HG03025 (cell line): Measurements from ENCODE around the gene FOXD2.

ENCODE experiments used
- ATAC-seq: cut with Tn5 transposase; IDR thresholded peaks from one replicate; pipeline ENCODE4 v1.9.1; 2021; ENCODE audit warnings: mild to moderate bottlenecking, moderate library complexity; ENCODE audit not compliant: unreplicated experiment, low FRiP score

The FOXD2 gene

DNA sequence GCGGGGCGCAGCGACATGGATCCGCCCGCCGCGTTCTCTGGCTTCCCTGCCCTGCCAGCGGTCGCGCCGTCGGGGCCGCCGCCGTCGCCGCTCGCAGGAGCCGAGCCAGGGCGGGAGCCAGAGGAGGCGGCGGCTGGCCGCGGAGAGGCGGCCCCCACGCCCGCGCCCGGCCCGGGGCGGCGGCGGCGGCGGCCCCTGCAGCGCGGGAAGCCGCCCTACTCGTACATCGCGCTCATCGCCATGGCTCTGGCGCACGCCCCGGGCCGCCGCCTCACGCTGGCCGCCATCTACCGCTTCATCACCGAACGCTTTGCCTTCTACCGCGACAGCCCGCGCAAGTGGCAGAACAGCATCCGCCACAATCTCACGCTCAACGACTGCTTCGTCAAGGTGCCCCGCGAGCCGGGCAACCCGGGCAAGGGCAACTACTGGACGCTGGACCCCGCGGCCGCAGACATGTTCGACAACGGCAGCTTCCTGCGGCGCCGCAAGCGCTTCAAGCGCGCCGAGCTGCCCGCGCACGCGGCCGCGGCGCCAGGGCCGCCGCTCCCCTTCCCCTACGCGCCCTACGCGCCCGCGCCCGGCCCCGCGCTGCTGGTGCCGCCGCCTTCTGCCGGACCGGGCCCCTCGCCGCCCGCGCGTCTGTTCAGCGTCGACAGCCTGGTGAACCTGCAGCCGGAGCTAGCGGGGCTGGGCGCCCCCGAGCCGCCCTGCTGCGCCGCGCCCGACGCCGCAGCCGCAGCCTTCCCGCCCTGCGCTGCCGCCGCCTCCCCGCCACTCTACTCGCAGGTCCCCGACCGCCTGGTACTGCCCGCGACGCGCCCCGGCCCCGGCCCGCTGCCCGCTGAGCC, 21.3 kb upstream of the FOXD2 start:
- ATAC-seq = no peak

DNA sequence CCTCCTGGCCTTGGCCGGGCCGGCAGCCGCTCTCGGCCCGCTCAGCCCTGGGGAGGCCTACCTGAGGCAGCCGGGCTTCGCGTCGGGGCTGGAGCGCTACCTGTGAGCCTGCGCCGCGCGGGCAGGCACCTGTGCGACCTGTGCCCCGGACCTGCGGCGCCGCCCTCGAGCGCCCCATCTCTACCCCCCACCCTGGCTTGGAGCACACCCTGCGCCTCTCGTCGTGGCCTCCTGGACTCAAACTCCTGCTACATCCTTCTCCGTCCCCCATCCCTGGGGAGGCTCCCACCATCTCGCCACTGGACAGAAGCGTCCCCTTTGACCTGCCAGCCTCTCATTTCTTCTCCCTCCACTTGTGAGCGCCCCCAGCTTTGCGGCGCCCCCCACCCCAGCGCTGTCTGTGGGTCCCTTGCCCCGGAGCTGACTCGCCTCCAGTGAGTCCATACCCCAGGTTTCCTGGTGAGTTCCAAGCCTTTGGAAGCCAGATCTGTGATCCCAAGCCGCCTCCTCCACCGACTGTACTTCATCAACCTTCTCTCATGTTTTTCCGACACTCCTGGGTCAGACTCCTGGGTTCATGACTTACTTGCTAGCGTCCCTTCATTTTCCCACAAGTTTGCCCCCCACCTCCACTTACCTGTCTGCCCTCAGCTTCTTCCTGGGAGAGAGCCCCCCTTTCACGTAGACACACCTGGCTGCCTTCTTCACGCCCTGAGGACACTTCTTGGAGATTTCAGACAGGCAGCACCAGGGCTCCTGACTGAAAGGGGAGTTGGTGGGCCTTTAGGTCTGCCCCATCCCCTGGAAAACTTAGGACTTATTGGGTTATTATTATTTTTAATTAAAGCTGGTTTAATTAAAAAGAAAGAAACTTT, 20.4 kb upstream of the FOXD2 start:
- no peak for ATAC-seq

DNA sequence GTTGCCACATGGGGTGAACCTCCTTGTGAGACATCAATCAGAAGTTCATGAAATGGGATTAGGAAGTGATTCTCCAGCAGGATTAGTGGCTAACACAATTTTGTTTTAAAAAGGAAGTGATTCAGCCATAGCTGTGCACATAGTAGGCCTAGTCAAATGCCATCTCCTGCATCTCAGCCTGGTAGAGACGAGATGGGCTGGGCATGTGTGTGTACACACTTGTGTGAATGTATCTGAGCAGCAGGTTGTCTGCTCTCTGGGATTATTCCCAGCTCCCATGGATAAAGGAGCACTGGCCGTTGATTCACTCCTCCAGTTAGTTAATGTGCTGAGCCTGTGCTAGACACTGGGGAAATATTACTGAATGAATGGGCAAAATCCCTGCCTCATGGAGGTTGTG, 19.7 kb upstream of the FOXD2 start:
- no peak for ATAC-seq

DNA sequence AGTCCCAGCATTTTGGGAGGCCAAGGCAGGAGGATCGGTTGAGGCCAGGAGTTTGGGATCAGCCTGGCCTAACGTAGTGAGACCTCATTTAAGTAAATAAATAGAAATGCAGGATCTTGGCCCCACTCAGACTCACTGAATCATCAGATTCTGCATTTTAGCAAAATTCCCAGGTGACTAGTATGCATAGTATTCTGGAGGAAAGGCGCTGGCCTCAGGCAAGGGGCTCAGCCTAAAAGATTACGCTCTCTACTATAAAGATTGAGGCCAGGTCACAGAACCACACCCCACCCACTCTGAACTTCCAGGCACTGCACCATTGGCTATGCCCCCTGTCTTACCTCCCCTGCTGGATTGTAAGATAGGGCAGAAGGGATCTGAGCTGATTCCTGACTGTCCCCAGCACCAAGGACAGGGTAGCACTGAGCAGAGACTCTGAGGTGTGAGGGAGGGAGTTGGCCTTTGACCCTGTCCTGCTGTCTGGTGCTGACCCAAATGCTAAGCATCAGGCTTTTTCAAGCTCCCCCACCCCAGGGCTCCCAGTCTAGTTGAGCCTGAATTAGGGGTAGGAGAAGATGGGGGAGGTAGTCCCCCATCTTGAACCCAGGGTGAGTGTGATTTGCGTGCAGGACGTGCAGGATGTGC, 19.0 kb upstream of the FOXD2 start:
- ATAC-seq = no peak

DNA sequence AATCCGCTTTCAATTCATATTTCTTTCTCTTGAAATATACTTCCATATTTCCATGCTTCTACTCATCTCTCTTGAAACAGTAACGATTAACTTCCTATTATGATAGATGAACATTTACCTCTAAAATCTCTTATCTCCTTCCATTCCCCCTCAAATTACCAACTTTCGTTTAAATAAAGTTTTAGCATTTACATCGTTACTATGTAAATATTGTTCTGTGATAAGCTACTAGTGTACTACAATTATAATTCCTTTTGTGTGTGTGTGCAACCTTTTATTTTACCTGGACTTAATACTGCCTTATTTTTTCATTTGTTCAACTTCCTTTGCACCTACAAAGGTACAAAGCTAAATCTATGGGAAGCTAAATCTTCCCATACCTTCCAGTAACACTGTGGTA, 17.3 kb upstream of the FOXD2 start:
- ATAC-seq = no peak

DNA sequence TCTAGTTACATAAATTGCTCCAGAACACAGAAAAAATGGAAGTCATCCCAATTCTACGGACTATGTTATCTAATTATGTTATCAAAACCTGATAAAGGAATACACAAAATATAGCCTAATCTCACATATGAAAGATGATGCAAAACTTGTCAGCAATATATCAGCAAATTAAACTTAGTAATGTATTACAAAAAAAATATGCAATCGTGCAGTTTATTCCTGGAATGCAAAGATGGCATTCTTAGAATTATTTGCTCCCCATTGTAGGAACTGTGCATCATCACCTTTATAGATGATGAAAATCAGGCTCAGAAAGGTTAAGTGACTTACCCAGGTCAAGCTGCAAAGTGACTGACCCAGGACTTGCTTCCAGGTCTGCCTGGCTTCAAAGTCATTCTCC, 14.0 kb upstream of the FOXD2 start:
- ATAC-seq = no peak

DNA sequence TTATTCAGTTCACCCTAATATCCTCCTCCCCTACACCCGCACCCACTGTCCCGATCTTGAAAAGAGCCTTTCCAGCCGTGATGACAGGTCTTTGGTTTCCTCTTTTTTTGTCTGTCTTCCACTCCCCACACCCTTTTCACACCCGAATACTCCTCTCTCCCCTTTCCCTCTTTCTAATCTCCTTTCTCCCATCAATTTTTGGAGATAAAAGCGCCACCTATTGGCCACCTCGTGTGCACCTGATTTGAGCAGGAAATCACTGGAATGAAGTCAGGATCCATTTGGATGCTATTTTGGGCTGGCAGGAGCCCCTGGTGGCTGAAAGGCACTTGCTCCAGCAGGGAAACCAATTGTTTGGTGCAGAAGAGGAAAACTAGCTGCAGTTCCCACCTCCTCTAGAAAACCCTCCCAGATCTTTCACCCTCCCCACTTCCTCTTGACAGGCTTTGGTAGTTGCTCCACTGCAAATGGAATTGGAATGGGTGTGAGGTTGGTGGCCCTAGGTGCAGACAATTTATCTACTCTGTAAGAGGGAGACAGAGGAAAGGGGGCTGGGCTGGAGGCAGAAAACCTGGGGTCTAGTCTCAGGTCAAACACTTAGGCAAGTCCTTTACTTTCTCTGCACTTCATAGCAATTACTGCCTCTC, 13.4 kb upstream of the FOXD2 start:
- ATAC-seq = no peak

DNA sequence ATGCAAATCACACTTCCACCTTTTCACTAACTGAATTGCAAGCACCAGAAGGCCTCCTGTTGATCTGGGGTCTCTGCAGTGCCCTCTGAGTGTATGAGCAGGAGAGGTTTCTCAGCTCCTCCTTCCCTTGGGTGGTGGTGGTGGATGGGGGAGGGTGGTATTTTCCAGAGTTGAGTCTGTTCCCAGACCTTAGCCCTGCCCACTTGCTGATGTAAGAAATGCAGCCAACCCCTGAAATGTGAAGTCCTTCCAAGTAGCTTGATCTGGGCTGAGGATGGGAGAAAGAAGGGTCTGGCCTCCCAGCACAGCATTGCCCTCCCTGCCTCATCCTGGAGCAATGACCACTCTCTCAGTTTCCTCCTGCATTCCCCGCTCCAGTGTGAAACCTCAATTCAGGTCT, 6.3 kb upstream of the FOXD2 start:
- no peak for ATAC-seq

DNA sequence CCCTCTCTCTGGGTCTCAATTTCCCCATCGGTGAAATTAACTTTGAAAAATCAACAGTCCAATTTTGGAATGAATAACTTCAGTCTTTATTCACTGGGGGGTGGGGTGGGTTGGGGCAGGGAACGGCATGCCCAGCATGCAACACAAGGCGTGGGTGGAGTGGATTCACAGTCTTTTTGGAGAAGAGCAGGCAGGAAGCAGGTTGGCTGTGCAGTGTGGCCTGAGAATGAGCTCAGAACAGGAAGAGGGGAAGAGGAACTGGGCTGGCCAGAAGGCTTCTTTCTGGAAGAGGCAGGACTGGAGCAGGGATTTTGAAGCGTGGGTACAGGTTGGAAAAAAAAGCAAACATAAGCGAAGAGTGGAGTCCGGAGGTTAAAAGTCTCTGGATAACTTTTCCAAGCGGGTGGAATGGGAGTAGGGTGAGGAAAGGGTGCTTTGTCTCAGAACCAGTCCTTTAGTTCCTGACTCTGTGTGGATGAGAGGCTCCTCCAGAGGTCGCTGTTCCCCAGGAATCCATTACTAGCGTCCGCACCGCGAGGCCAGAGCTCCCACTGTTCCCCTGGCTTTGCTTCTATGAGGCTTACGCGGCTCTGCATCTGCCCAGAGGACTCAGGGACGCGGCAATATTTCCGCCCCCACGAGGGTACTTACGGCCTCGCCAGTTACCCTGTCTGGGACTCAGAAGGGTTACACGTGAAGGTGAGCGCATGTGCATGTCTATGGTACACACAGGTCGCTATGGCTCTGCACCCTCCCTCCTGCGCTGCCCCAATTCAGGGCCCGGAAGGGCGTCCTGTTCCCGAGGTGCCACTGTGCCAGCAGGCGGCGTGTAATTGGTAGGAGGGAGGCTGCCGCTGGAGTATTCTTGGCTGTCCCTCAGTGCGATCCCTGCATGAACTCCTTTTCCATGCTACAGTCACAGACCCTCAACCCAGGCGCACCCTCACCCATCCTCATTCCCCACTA, 5.5 kb upstream of the FOXD2 start:
- no peak for ATAC-seq

DNA sequence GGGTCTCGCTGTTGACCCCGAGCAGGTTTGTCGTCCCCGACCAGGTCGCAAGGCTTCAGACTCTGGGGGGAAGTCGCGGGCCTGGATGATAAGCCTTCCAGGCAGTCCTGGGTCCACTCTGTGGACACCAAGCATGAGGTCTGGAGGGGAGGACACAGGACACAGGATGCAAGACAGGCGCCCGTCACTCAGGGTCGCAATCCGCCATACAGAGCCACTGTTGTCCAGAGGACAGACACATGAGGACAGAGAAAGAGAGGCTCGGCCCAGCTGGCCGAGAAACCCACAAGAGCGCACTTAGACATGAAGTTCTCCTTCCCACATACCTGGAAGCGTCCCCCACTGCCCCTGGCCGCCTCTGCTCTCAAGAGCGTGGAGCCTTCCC, 4.8 kb upstream of the FOXD2 start:
- ATAC-seq = no peak

DNA sequence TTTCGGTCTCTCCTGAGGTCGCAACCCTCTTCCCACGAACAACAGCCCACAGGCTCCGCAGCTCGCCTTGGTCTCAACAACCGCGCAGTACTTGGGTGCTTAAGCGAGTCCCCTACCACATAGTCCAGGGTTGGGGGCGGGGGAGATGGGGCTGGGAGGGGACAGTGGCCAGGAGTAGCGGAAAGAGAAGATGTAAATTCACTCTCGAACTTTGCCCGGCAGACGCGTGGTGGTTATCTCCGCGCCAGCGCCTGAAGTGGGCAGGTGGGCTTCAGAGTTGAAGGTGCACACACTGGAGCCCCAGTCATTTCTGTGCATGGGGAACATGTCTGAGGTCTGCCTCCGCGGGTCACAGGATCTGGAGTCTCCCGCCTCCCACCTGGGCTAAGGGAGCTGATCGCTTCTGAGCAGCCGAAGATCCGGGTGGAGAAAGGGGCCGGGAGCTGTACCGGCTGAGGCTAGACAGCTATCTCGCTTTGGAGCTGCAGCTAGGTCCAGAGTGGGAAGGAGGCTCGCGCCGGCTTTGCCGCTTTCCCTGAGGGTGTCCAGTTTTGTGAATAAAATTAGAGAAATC, 4.3 kb upstream of the FOXD2 start:
- ATAC-seq = no peak

DNA sequence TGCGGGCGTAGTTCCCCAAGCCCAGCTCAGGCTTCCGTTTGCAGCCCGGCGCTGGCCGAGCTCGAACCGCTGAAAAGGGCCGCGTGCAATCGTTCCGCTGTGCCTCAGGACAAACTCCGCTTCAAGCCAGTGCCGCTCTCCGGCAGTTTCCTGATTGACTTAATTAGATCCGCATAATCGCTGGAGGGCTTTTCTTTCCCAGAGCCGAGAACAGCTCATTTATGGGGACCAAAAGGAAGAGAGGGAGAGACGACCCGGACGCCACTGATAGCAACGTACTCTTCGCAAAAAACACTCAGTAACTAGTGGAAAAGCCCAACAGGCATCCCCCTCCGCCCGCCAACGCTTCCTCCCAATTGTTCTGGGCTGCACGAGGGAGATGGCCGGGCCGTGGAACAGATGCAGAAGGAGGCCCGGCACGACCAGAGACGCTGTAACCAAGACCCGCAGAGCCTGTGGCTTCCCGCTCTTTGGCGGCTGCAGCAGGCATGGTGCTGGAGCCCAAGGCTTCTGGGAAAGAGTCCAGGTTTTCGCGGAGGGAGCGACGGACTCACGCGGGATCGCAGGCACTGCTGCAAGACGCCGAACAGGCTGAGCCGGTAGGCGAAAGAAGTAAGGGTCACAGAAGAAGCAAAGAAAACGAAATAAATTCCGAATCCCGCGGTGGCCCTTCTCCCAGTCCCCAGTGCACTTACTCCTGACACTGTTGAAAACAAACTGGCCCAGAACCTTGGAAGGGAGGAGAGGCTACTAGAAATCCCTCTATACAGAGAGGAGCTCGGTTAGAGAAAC, 3.6 kb upstream of the FOXD2 start:
- no peak for ATAC-seq

DNA sequence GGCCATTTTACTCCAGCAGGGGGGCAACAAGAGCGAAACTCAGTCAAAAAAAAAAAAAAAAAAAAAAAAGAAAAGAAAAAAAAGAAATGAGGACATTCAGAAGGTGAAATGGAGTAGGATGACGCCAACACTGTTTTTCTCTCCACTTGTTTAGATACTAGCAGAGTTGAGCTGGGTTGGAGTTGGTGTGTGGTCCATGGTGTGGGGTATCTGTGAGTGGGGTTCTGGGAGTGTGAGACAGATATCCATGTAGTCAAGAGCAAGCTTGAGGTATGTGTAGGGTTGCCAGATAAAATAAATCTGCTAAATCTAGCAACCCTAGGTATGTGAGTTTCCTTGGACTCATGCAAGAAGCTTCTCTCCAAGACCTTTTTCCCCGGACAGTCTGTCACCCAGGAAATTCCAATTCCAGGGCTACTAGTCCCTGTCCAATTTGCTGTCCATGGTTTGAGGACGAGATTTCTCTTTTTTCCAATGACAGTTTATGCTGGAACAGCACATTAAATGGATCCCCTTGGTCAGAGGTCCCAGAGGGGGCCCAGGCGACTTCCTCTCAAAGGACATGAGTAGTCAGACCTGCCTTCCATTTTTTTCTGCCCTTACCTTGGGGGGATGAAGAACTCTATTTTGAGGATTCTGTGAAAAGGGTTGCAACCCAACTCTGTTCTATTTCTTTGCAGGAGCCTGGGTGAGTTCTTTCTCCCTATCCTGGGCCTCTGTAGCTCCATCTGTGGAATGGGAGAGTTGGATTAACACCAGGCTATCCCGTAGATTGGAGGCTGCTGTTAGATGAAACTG, 2.1 kb upstream of the FOXD2 start:
- ATAC-seq = no peak

DNA sequence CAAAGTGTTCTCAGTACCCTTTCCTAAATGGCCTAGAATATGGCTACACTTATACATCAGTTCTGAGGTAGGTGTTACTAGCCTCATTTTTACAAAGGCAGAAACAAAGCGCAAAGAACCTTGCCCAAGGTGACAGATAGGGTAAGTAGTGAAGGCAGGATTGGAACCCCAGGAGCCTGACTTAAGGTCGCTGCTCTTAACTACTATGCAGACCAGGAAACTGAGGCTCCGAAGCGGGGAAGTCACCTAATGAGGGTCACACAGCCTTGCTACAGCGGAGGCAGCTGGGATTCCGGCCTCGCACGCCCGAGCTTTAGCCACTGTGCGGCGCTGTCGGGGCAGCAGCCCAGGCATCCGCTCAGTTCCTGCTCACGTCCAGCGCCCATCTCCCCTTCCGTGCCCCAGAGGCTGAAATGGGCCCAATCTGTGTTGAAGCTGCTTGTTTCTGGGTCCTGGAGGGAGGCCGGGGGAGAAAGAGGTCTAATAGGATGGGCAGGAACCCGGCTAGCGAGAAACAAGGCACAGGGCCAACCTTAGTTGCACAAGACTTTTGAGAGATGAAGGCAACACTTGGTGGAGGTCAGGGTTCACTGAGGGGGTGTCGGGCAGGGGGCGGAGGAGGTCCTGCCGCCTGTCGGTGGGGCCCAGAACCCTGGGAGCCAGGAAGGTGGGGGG, 1.4 kb upstream of the FOXD2 start:
- peak; percentile 31 for ATAC-seq

DNA sequence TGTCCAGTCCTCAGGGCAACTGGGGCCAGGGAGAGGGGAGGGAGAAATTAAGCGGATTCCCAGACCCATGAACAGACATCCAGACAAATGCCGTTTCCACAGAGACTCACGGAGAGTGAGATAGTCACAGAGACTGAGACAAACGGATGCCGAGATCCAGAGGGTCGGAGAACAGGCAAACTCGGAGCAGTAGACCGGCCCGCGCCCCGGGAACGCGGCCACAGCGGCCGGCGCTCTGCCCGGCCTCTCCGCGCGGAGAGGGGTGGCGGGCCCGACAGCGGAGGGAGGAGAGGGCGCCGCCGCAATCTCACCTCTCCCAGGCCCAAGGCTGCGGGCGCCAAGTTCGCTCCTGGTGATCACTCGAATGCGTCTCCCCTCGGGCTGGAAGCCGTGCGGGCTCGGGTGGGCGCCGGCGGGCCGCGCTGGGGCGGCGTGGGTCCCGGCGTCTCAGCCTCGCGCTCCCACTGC, 831 bp upstream of the FOXD2 start:
- peak; percentile 11 for ATAC-seq

DNA sequence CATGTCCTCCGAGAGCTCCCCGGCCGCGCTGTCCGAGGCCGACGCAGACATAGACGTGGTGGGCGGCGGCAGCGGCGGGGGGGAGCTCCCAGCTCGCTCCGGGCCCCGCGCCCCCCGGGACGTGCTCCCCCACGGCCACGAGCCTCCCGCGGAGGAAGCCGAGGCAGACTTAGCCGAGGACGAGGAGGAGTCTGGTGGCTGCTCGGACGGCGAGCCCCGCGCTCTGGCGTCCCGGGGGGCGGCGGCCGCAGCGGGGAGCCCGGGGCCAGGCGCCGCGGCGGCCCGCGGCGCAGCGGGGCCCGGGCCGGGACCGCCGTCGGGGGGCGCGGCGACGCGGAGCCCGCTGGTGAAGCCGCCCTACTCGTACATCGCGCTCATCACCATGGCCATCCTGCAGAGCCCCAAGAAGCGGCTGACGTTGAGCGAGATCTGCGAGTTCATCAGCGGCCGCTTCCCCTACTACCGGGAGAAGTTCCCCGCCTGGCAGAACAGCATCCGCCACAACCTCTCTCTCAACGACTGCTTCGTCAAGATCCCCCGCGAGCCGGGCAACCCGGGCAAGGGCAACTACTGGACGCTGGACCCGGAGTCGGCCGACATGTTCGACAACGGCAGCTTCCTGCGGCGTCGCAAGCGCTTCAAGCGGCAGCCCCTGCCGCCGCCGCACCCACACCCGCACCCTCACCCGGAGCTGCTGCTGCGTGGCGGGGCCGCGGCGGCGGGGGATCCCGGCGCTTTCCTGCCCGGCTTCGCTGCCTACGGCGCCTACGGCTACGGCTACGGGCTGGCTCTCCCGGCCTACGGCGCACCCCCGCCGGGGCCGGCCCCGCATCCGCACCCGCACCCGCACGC, 547 bp downstream of the FOXD2 start:
- ATAC-seq = peak; percentile 0
